ENCODE results near the gene FMNL2.
"Not testable (repeated sequence)": the region's sequence is repeated elsewhere in the genome, so short reads cannot be mapped to it uniquely, and the experiment has no call there.

FMNL2 gene

GRCh38 chr2:152304836-152305235 lies 30.1 kb upstream of the FMNL2 start:
- ChIA-PET POLR2A (no interaction called here), CTCF (no interaction called here)
- TF ChIP-seq CTCF (IDR thresholded peaks at IDR 0.05; ENCODE audit: insufficient read depth, low read length, missing control alignments), result no peak
- H3K4me3 ChIP-seq (ENCODE audit: low read depth, low read length), result no peak overlapping the region
- peak; percentile 5 for DNase-seq (ENCODE audit: low read depth, low spot score)

- DNase-seq (ENCODE audit: low read depth, low spot score), result no peak
- ChIA-PET CTCF (interaction anchor here (1.6 kb wide), 1 partner anchor 328 kb away, joined by 5 read pairs; no protein-coding TSS in a partner anchor), POLR2A (no interaction called here)
- no peak for TF ChIP-seq CTCF (IDR thresholded peaks at IDR 0.05; ENCODE audit: insufficient read depth, low read length, missing control alignments)
- H3K4me3 ChIP-seq (ENCODE audit: low read depth, low read length), result no peak overlapping the region
Measured at GRCh38 chr2:152307863-152308262, 27.1 kb upstream of the FMNL2 start.

GRCh38 chr2:152309352-152310214 lies 25.4 kb upstream of the FMNL2 start:
- TF ChIP-seq CTCF (IDR thresholded peaks at IDR 0.05; ENCODE audit: insufficient read depth, low read length, missing control alignments), result no peak
- DNase-seq (ENCODE audit: low read depth, low spot score), result no peak
- H3K4me3 ChIP-seq (ENCODE audit: low read depth, low read length), result no peak overlapping the region
- POLR2A ChIA-PET, result no interaction called here
- CTCF ChIA-PET, result no interaction called here

GRCh38 chr2:152319822-152320570 lies 15.0 kb upstream of the FMNL2 start:
- H3K4me3 ChIP-seq (ENCODE audit: low read depth, low read length), result no peak overlapping the region
- CTCF ChIA-PET, result no interaction called here
- POLR2A ChIA-PET, result no interaction called here
- DNase-seq (ENCODE audit: low read depth, low spot score), result no peak
- TF ChIP-seq CTCF (IDR thresholded peaks at IDR 0.05; ENCODE audit: insufficient read depth, low read length, missing control alignments), result no peak

- no peak for TF ChIP-seq CTCF (IDR thresholded peaks at IDR 0.05; ENCODE audit: insufficient read depth, low read length, missing control alignments)
- H3K4me3 ChIP-seq (ENCODE audit: low read depth, low read length), result no peak overlapping the region
- CTCF ChIA-PET, result no interaction called here
- no peak for DNase-seq (ENCODE audit: low read depth, low spot score)
- POLR2A ChIA-PET, result no interaction called here
Measured at GRCh38 chr2:152320814-152321213, 14.2 kb upstream of the FMNL2 start.

GRCh38 chr2:152322222-152322621 lies 12.8 kb upstream of the FMNL2 start:
- ChIA-PET POLR2A (no interaction called here), CTCF (no interaction called here)
- H3K4me3 ChIP-seq (ENCODE audit: low read depth, low read length), result no peak overlapping the region
- TF ChIP-seq CTCF (IDR thresholded peaks at IDR 0.05; ENCODE audit: insufficient read depth, low read length, missing control alignments), result no peak
- no peak for DNase-seq (ENCODE audit: low read depth, low spot score)

GRCh38 chr2:152325126-152325525 lies 9.8 kb upstream of the FMNL2 start:
- CTCF ChIA-PET; DNase-seq (ENCODE audit: low read depth, low spot score); POLR2A ChIA-PET; H3K4me3 ChIP-seq (ENCODE audit: low read depth, low read length): not testable (repeated sequence)

All from AG04449 (cell line).